K562 (cell line): Measurements from ENCODE around the gene PPP1CC.

Experiments
- CBX3 ChIP-seq, 2 experiments: IDR thresholded peaks; 1 replicate in 1 of 2; 2 replicates in 1 of 2; pipeline ENCODE4 v1.6.1; 2012; ENCODE audit warnings: inconsistent platforms in 2 of 2, low read length in 2 of 2, borderline replicate concordance in 1 of 2, control low read depth in 1 of 2
- CTCF ChIP-seq, 3 experiments: IDR thresholded peaks in 2 of 3; conservative IDR thresholded peaks in 1 of 3; 2 replicates each; pipeline ENCODE4 v1.5.1; 2011 to 2012; ENCODE audit warnings: low read length in 3 of 3, mild to moderate bottlenecking in 3 of 3, control low read depth in 2 of 3, improper control_type of control experiment in 1 of 3, inconsistent platforms in 1 of 3, low read depth in 1 of 3, mixed read lengths in 1 of 3, moderate library complexity in 1 of 3; ENCODE audit not compliant: insufficient read depth in 2 of 3
- EP300 ChIP-seq: IDR thresholded peaks from 2 replicates; pipeline ENCODE4 v1.6.1; 2012; ENCODE audit warnings: low read length, improper control_type of control experiment
- MCM7 ChIP-seq, 2 experiments: fragments of 450-650 bp; IDR thresholded peaks; 2 replicates each; pipeline ENCODE4 v1.6.1; 2016 to 2018
- NFRKB ChIP-seq: fragments of 450-650 bp; IDR thresholded peaks from 2 replicates; pipeline ENCODE4 v1.6.1; 2016; ENCODE audit warnings: low read depth
- PATZ1 ChIP-seq: fragments of 250-450 bp; sonication (Bioruptor Pico); IDR thresholded peaks from 2 replicates; pipeline ENCODE4 v1.5.0; 2020; ENCODE audit warnings: mild to moderate bottlenecking, borderline replicate concordance
- SREBF2 ChIP-seq: sonication (generic); formaldehyde crosslinking; IDR thresholded peaks from 2 replicates; pipeline ENCODE4 v1.4.0; 2020; ENCODE audit warnings: mild to moderate bottlenecking, missing genetic modification reagents
- TCFL5 ChIP-seq: fragments of 250-450 bp; sonication (Bioruptor Pico); conservative IDR thresholded peaks from 2 replicates; pipeline ENCODE4 v1.6.1; 2021; ENCODE audit warnings: mild to moderate bottlenecking, moderate library complexity, matching md5 sums
- USF2 ChIP-seq: sonication (generic); formaldehyde crosslinking; IDR thresholded peaks from 2 replicates; pipeline ENCODE4 v1.5.0; 2020; ENCODE audit warnings: missing genetic modification reagents
- ZBTB40 ChIP-seq, 2 experiments: fragments of 450-650 bp in 1 of 2; sonication (generic) in 1 of 2; formaldehyde crosslinking in 1 of 2; IDR thresholded peaks; 2 replicates each; pipeline versions ENCODE4 v1.7.1 to v1.9.0; 2016 to 2022; ENCODE audit warnings: inconsistent platforms in 1 of 2, mild to moderate bottlenecking in 1 of 2, missing genetic modification reagents in 1 of 2

GRCh38 chr12:110698171-110698902 lies 44.4 kb downstream of the PPP1CC start:
- TF ChIP-seq MCM7 (IDR thresholded peaks at IDR 0.05) = no peak
- TF ChIP-seq NFRKB = no peak; the same call in 1 of the 2 replicates
- TF ChIP-seq CBX3 (IDR thresholded peaks at IDR 0.05; ENCODE audit: borderline replicate concordance in 1 of 2, low read length in 2 of 2) = no peak
- no peak for TF ChIP-seq SREBF2 (CRISPR knock-in tag)
- peak; percentile 39; the same call in 1 of the 2 replicates for TF ChIP-seq EP300
- peak; percentile 93 to 98 (median 96) for TF ChIP-seq CTCF (IDR thresholded peaks at IDR 0.05 in 2 of 3, conservative IDR thresholded peaks at IDR 0.05 in 1 of 3; ENCODE audit: insufficient read depth in 2 of 3, low read depth in 1 of 3, low read length in 3 of 3)
- peak; percentile 65 for TF ChIP-seq ZBTB40 (IDR thresholded peaks at IDR 0.05)
- no peak for TF ChIP-seq ZBTB40 (CRISPR knock-in tag; IDR thresholded peaks at IDR 0.05)
- TF ChIP-seq PATZ1 = no peak
- TF ChIP-seq USF2 (CRISPR knock-in tag) = peak; percentile 41; the same call in 1 of the 2 replicates
- no peak for TF ChIP-seq TCFL5 (CRISPR knock-in tag)
